MM.1S (cell line): ENCODE data around the gene SNX25.
A peak's percentile ranks its signal among the peaks of the same experiment; 100 is the strongest.
"Not testable (repeated sequence)": the region's sequence is repeated elsewhere in the genome, so short reads cannot be mapped to it uniquely, and the experiment has no call there.

Experiments
- DNase-seq: peaks from one replicate; pipeline ENCODE4 v3.0.0-alpha.2; 2015
- H2AFZ ChIP-seq: fragments of 300-600 bp; sonication (generic); 2 replicates; pipeline ENCODE4 v1.6.0; 2016; ENCODE audit warnings: antibody characterized with exemption, low read length
- H3F3A ChIP-seq: fragments of 300-600 bp; sonication (generic); 2 replicates; pipeline ENCODE4 v1.6.1; 2016; ENCODE audit warnings: mild to moderate bottlenecking, antibody characterized with exemption, low read length, moderate library complexity, mixed read lengths; ENCODE audit not compliant: insufficient read depth
- H3K27ac ChIP-seq: fragments of 300-600 bp; sonication (generic); 2 replicates; pipeline ENCODE4 v1.5.1; 2016; ENCODE audit warnings: mild to moderate bottlenecking, low read length
- H3K27me3 ChIP-seq: fragments of 300-600 bp; sonication (generic); replicated peaks from 2 replicates; pipeline ENCODE4 v1.6.0; 2016; ENCODE audit warnings: low read length; ENCODE audit not compliant: insufficient read depth
- H3K36me3 ChIP-seq: fragments of 300-600 bp; sonication (generic); replicated peaks from 2 replicates; pipeline ENCODE4 v1.6.1; 2016; ENCODE audit warnings: mild to moderate bottlenecking, low read length, mixed read lengths; ENCODE audit not compliant: insufficient read depth
- H3K4me1 ChIP-seq: fragments of 300-600 bp; sonication (generic); 2 replicates; pipeline ENCODE4 v1.6.1; 2016; ENCODE audit warnings: low read length, mixed read lengths
- H3K4me2 ChIP-seq: fragments of 300-600 bp; sonication (generic); 2 replicates; pipeline ENCODE4 v1.6.0; 2016; ENCODE audit warnings: low read depth, low read length
- H3K4me3 ChIP-seq: fragments of 300-600 bp; sonication (generic); 2 replicates; pipeline ENCODE4 v1.5.1; 2016; ENCODE audit warnings: low read length, mixed read lengths
- H3K79me2 ChIP-seq: fragments of 300-600 bp; sonication (generic); 2 replicates; pipeline ENCODE4 v1.6.1; 2016; ENCODE audit warnings: mixed run types, low read length, mixed read lengths
- H3K9ac ChIP-seq: fragments of 300-600 bp; sonication (generic); 2 replicates; pipeline ENCODE4 v1.6.1; 2016; ENCODE audit warnings: low read length, mixed read lengths
- H3K9me2 ChIP-seq: fragments of 300-600 bp; sonication (generic); replicated peaks from 2 replicates; pipeline ENCODE4 v1.6.1; 2016; ENCODE audit warnings: mild to moderate bottlenecking, low read length, mixed read lengths; ENCODE audit not compliant: insufficient read depth
- H3K9me3 ChIP-seq: fragments of 300-600 bp; sonication (generic); replicated peaks from 2 replicates; pipeline ENCODE4 v1.6.1; 2016; ENCODE audit warnings: mild to moderate bottlenecking, low read length, mixed read lengths; ENCODE audit not compliant: insufficient read depth
- H4K20me1 ChIP-seq: fragments of 300-600 bp; sonication (generic); 2 replicates; pipeline ENCODE4 v1.6.1; 2016; ENCODE audit warnings: mild to moderate bottlenecking, low read length, moderate library complexity, mixed read lengths; ENCODE audit not compliant: insufficient read depth
- CTCF ChIP-seq: fragments of 300-600 bp; sonication (generic); IDR thresholded peaks from 2 replicates; pipeline ENCODE4 v1.5.1; 2016; ENCODE audit warnings: antibody characterized with exemption, low read length, mixed read lengths
- EZH2 ChIP-seq: fragments of 300-600 bp; sonication (generic); optimal IDR thresholded peaks from 2 replicates; pipeline ENCODE3; 2017; ENCODE audit warnings: low read depth, mild to moderate bottlenecking, antibody characterized with exemption, low read length, mixed read lengths
- EZH2phosphoT487 ChIP-seq: fragments of 300-600 bp; sonication (generic); IDR thresholded peaks from 2 replicates; pipeline ENCODE4 v1.6.1; 2018; ENCODE audit warnings: antibody characterized with exemption, low read length

SNX25 gene

DNA sequence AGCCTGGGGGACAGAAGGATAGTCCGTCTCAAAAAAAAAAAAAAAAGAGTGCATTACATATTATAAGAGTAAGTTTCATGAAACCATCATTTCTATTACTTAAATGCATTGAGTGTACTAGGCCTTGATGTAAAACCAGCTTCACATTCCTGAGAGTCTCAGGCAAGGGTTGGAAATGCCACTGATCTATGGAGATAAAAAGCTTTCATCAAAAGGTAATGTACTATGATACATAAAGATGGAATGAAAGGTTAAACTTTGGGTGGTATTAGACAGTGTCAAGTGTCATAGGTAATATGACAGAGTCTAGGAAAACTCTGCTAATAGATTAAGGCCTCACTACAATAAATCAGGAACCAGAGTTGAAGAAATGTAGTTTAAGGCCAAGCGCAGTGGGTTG, 13.0 kb upstream of the SNX25 start:
- no peaks in the 10 kb centered on the region for H4K20me1 ChIP-seq
- no peak overlapping the region for H3K4me3 ChIP-seq
- H3K79me2 ChIP-seq, result peaks cover 3% of the 10 kb centered on the region; the same call in 1 of the 2 replicates
- H3K9me3 ChIP-seq, result no peaks in the 10 kb centered on the region
- no peaks in the 10 kb centered on the region for H3K27me3 ChIP-seq
- TF ChIP-seq EZH2phosphoT487, result no peak
- no peak for TF ChIP-seq EZH2
- no peak for TF ChIP-seq CTCF
- no peak overlapping the region for H2AFZ ChIP-seq
- no peaks in the 10 kb centered on the region for H3K36me3 ChIP-seq
- no peak overlapping the region for H3K9ac ChIP-seq
- H3K4me2 ChIP-seq, result no peak overlapping the region
- no peaks in the 10 kb centered on the region for H3K9me2 ChIP-seq
- no peaks in the 10 kb centered on the region for H3F3A ChIP-seq
- no peak overlapping the region for H3K27ac ChIP-seq
- H3K4me1 ChIP-seq, result no peaks in the 10 kb centered on the region
- no peak for DNase-seq

DNA sequence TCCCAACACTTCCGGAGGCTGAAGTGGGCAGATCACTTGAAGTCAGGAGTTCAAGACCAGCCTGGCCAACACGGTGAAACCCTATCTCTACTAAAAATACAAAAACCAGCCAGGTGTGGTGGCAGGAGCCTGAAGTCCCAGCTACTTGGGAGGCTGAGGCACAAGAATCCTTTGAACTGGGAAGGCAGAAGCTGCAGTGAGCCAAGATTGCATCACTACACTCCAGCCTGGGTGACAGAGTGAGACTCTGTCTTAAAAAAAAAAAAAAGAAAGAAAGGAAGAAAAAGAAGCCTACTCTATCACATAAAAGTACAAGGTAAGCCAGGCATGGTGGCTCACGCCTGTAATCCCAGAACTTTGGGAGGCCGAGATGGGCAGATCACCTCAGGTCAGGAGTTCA, 11.2 kb upstream of the SNX25 start:
- not testable (repeated sequence) for H3K27ac ChIP-seq, H3K27me3 ChIP-seq, H3K9me2 ChIP-seq, H3K4me3 ChIP-seq, H2AFZ ChIP-seq, DNase-seq, H3K9me3 ChIP-seq, H3K4me2 ChIP-seq, H4K20me1 ChIP-seq, H3K9ac ChIP-seq, H3F3A ChIP-seq, H3K4me1 ChIP-seq, H3K36me3 ChIP-seq
- peaks cover 18% of the 10 kb centered on the region for H3K79me2 ChIP-seq

- no peak for DNase-seq
- TF ChIP-seq EZH2 (no peak), EZH2phosphoT487 (no peak), CTCF (no peak)
- Histone ChIP-seq H3K9me3 (no peaks in the 10 kb centered on the region), H3K27me3 (no peaks in the 10 kb centered on the region), H3K4me1 (peaks cover 12% of the 10 kb centered on the region), H3K4me3 (no peak overlapping the region), H3K36me3 (no peaks in the 10 kb centered on the region), H3K79me2 (peaks cover 29% of the 10 kb centered on the region), H2AFZ (no peak overlapping the region), H3F3A (peaks cover 22% of the 10 kb centered on the region), H3K9ac (no peak overlapping the region), H4K20me1 (no peaks in the 10 kb centered on the region), H3K4me2 (peak overlapping the region; percentile 55; the same call in 1 of the 2 replicates), H3K27ac (no peak overlapping the region), H3K9me2 (no peaks in the 10 kb centered on the region)
Observed at GRCh38 chr4:185201977-185202962, 7.1 kb upstream of the SNX25 start.

DNA sequence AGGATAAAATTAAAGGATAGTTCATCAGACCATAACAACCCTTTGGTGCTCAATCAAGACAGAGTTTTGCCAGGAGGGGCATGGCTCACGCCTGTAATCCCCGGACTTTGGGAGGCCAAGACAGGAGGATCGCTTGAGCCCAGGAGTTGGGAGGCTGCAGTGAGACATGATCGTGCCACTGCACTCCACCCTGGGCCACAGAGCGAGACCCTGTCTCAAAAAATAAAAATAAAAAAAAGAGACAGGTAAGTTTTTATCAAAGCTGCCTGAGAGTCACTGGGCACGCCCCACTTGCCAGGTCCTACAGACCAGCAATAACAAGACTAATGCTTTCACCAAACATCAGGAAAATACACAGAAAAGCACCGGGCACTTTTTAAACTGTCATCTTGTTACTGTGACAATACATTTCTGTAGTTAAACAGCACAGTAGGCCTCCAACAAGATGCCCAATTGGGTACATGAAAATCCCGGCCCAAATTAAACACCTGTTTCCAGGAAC, 6.4 kb upstream of the SNX25 start:
- Histone ChIP-seq H3F3A (peaks cover 22% of the 10 kb centered on the region), H2AFZ (peak overlapping the region; percentile 29), H3K9me2 (no peaks in the 10 kb centered on the region), H3K4me3 (peak overlapping the region; percentile 78), H3K27ac (peak overlapping the region; percentile 70; the same call in 1 of the 2 replicates), H3K9me3 (no peaks in the 10 kb centered on the region), H3K36me3 (no peaks in the 10 kb centered on the region), H4K20me1 (no peaks in the 10 kb centered on the region), H3K27me3 (no peaks in the 10 kb centered on the region), H3K79me2 (peaks cover 29% of the 10 kb centered on the region), H3K9ac (peak overlapping the region; percentile 88), H3K4me2 (peak overlapping the region; percentile 55; the same call in 1 of the 2 replicates), H3K4me1 (peaks cover 12% of the 10 kb centered on the region)
- no peak for DNase-seq
- TF ChIP-seq EZH2, result no peak
